ENCODE results near the gene SLC26A6.

The SLC26A6 gene

DNA sequence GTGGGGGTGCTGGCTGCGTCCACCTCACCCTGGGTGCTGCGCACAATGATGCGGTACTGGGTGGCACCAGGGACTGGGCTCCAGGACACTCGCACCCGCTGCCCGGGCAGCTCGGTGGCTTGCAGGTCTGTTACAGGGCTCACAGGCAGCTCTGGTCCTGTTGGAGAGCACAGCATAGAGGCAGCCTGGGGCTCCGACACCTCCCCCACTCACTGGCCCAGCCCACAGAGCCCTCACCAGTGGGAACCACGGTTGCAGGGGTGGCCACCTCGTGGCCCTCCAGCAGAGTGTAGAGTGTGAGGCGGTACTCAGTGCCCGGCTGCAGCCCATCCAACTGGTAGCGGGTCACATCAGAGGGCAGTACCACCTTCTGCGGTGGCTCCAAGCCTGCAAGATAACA lies 43.8 kb downstream of the SLC26A6 start:
- TF ChIP-seq ISL1 (CRISPR knock-in tag; IDR thresholded peaks at IDR 0.05), result no peak
- TF ChIP-seq TOX (CRISPR knock-in tag; IDR thresholded peaks at IDR 0.05; ENCODE audit: borderline replicate concordance), result no peak
- TF ChIP-seq SNAI2 (CRISPR knock-in tag; IDR thresholded peaks at IDR 0.05), result no peak
- no peak for TF ChIP-seq ZNF8 (CRISPR knock-in tag; IDR thresholded peaks at IDR 0.05)
- no peak for TF ChIP-seq BACH2 (CRISPR knock-in tag; IDR thresholded peaks at IDR 0.05; ENCODE audit: borderline replicate concordance)
- TF ChIP-seq ZNF565 (CRISPR knock-in tag; conservative IDR thresholded peaks at IDR 0.05; ENCODE audit: low read depth), result no peak

DNA sequence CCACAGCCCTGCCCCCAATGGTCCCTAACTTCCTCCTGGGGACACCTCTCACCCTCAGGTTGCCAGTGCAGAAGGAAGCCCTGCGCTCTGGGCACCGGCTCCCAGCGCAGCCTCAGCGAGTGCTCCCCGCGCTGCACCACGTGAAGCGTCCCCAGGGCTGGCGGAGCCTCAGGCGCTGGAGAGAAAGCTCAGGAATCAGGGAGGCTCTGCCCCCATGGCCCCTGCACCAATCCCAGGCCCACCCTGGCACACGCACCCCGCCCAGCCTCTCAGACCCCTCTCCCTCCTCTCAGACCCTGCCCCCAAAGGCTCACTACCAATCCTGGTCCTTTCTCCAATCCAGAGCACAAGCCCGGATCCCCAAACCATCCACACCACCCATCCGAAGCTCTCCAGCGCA lies 47.0 kb downstream of the SLC26A6 start:
- TF ChIP-seq TCF4 (CRISPR knock-in tag; IDR thresholded peaks at IDR 0.05; ENCODE audit: borderline replicate concordance) (no peak), BACH2 (CRISPR knock-in tag; IDR thresholded peaks at IDR 0.05; ENCODE audit: borderline replicate concordance) (no peak), ZFP30 (CRISPR knock-in tag; IDR thresholded peaks at IDR 0.05) (no peak), TOX (CRISPR knock-in tag; IDR thresholded peaks at IDR 0.05; ENCODE audit: borderline replicate concordance) (no peak), ZC3H10 (CRISPR knock-in tag; IDR thresholded peaks at IDR 0.05) (no peak), ZNF8 (CRISPR knock-in tag; IDR thresholded peaks at IDR 0.05) (no peak), ZFP3 (CRISPR knock-in tag; IDR thresholded peaks at IDR 0.05) (no peak), ESRRG (CRISPR knock-in tag; IDR thresholded peaks at IDR 0.05) (no peak), ZNF565 (CRISPR knock-in tag; conservative IDR thresholded peaks at IDR 0.05; ENCODE audit: low read depth) (no peak), ZNF70 (CRISPR knock-in tag; IDR thresholded peaks at IDR 0.05) (no peak)
- TF ChIP-seq, protein P1, sequence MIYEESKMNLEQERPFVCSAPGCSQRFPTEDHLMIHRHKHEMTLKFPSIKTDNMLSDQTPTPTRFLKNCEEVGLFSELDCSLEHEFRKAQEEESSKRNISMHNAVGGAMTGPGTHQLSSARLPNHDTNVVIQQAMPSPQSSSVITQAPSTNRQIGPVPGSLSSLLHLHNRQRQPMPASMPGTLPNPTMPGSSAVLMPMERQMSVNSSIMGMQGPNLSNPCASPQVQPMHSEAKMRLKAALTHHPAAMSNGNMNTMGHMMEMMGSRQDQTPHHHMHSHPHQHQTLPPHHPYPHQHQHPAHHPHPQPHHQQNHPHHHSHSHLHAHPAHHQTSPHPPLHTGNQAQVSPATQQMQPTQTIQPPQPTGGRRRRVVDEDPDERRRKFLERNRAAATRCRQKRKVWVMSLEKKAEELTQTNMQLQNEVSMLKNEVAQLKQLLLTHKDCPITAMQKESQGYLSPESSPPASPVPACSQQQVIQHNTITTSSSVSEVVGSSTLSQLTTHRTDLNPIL (CRISPR knock-in tag; IDR thresholded peaks at IDR 0.05; ENCODE audit: low read depth), result no peak
- TF ChIP-seq, protein P2, sequence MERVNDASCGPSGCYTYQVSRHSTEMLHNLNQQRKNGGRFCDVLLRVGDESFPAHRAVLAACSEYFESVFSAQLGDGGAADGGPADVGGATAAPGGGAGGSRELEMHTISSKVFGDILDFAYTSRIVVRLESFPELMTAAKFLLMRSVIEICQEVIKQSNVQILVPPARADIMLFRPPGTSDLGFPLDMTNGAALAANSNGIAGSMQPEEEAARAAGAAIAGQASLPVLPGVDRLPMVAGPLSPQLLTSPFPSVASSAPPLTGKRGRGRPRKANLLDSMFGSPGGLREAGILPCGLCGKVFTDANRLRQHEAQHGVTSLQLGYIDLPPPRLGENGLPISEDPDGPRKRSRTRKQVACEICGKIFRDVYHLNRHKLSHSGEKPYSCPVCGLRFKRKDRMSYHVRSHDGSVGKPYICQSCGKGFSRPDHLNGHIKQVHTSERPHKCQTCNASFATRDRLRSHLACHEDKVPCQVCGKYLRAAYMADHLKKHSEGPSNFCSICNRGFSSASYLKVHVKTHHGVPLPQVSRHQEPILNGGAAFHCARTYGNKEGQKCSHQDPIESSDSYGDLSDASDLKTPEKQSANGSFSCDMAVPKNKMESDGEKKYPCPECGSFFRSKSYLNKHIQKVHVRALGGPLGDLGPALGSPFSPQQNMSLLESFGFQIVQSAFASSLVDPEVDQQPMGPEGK (CRISPR knock-in tag; IDR thresholded peaks at IDR 0.05; ENCODE audit: borderline replicate concordance), result no peak
- TF ChIP-seq, protein P3, sequence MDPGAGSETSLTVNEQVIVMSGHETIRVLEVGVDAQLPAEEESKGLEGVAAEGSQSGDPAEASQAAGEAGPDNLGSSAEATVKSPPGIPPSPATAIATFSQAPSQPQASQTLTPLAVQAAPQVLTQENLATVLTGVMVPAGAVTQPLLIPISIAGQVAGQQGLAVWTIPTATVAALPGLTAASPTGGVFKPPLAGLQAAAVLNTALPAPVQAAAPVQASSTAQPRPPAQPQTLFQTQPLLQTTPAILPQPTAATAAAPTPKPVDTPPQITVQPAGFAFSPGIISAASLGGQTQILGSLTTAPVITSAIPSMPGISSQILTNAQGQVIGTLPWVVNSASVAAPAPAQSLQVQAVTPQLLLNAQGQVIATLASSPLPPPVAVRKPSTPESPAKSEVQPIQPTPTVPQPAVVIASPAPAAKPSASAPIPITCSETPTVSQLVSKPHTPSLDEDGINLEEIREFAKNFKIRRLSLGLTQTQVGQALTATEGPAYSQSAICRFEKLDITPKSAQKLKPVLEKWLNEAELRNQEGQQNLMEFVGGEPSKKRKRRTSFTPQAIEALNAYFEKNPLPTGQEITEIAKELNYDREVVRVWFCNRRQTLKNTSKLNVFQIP (CRISPR knock-in tag; IDR thresholded peaks at IDR 0.05; ENCODE audit: borderline replicate concordance, low read depth), result no peak
- TF ChIP-seq, protein P4, sequence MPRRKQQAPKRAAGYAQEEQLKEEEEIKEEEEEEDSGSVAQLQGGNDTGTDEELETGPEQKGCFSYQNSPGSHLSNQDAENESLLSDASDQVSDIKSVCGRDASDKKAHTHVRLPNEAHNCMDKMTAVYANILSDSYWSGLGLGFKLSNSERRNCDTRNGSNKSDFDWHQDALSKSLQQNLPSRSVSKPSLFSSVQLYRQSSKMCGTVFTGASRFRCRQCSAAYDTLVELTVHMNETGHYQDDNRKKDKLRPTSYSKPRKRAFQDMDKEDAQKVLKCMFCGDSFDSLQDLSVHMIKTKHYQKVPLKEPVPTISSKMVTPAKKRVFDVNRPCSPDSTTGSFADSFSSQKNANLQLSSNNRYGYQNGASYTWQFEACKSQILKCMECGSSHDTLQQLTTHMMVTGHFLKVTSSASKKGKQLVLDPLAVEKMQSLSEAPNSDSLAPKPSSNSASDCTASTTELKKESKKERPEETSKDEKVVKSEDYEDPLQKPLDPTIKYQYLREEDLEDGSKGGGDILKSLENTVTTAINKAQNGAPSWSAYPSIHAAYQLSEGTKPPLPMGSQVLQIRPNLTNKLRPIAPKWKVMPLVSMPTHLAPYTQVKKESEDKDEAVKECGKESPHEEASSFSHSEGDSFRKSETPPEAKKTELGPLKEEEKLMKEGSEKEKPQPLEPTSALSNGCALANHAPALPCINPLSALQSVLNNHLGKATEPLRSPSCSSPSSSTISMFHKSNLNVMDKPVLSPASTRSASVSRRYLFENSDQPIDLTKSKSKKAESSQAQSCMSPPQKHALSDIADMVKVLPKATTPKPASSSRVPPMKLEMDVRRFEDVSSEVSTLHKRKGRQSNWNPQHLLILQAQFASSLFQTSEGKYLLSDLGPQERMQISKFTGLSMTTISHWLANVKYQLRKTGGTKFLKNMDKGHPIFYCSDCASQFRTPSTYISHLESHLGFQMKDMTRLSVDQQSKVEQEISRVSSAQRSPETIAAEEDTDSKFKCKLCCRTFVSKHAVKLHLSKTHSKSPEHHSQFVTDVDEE (CRISPR knock-in tag; IDR thresholded peaks at IDR 0.05), result no peak
- ATAC-seq, result no peak

More for the DNA sequence above, 43.8 kb downstream of the SLC26A6 start:
- ATAC-seq, result no peak

DNA sequence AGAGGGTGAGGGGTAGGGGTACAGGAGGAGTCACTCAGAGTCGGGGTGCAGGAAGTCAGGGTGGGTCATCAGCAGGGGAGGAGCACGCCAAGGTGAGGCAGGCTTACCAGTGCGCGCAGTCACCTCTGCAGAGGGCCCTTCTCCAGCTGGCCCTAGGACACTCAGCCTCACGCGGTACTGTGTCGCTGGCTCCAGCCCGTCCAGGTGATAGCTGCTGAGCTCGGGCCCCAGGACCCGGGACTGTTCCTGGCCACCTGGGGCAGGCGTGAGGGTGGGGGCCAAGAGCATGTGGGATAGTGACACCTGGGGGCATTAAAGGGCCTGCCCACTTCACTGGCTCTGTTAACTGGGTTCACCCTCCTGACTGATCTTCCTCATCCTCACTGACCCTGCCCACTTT lies 47.6 kb downstream of the SLC26A6 start:
- TF ChIP-seq ZC3H10 (CRISPR knock-in tag; IDR thresholded peaks at IDR 0.05), result no peak
- TF ChIP-seq, protein P1 (CRISPR knock-in tag; IDR thresholded peaks at IDR 0.05; ENCODE audit: low read depth), result no peak
- TF ChIP-seq ARNTL (CRISPR knock-in tag; IDR thresholded peaks at IDR 0.05; ENCODE audit: borderline replicate concordance, low read depth), result no peak
- TF ChIP-seq ZFP30 (CRISPR knock-in tag; IDR thresholded peaks at IDR 0.05), result no peak
- no peak for TF ChIP-seq ZFP3 (CRISPR knock-in tag; IDR thresholded peaks at IDR 0.05)
- no peak for ATAC-seq

DNA sequence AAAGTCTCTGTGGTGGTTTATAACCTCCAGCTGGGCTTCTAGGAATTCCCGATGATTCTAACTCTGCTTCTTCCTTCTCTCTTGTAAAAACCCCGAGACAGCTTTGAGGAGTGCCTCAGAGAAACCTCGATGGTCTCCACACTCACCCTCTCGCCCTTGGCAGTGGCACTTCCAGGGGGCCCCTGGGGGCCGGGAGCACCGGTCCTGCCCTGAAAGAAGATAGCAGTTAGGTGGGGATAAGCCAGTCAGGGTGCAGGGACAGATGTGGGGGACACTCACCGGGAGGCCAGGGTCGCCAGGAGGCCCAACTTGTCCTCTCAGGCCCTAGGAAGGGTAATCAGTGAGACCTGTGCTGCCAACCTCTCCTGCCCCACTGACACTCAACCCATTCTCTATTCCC lies 49.9 kb downstream of the SLC26A6 start:
- no peak for TF ChIP-seq ARNTL (CRISPR knock-in tag; IDR thresholded peaks at IDR 0.05; ENCODE audit: borderline replicate concordance, low read depth)
- no peak for TF ChIP-seq GLIS3 (CRISPR knock-in tag; IDR thresholded peaks at IDR 0.05)
- TF ChIP-seq ESRRG (CRISPR knock-in tag; IDR thresholded peaks at IDR 0.05), result no peak
- TF ChIP-seq, protein P2 (CRISPR knock-in tag; IDR thresholded peaks at IDR 0.05; ENCODE audit: borderline replicate concordance), result no peak
- TF ChIP-seq PPARA (CRISPR knock-in tag; IDR thresholded peaks at IDR 0.05; ENCODE audit: borderline replicate concordance), result no peak
- no peak for TF ChIP-seq ZFP3 (CRISPR knock-in tag; IDR thresholded peaks at IDR 0.05)
- TF ChIP-seq ZNF565 (CRISPR knock-in tag; conservative IDR thresholded peaks at IDR 0.05; ENCODE audit: low read depth), result no peak
- TF ChIP-seq ZNF8 (CRISPR knock-in tag; IDR thresholded peaks at IDR 0.05), result no peak
- TF ChIP-seq, protein P5, sequence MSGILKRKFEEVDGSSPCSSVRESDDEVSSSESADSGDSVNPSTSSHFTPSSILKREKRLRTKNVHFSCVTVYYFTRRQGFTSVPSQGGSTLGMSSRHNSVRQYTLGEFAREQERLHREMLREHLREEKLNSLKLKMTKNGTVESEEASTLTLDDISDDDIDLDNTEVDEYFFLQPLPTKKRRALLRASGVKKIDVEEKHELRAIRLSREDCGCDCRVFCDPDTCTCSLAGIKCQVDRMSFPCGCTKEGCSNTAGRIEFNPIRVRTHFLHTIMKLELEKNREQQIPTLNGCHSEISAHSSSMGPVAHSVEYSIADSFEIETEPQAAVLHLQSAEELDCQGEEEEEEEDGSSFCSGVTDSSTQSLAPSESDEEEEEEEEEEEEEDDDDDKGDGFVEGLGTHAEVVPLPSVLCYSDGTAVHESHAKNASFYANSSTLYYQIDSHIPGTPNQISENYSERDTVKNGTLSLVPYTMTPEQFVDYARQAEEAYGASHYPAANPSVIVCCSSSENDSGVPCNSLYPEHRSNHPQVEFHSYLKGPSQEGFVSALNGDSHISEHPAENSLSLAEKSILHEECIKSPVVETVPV (CRISPR knock-in tag; IDR thresholded peaks at IDR 0.05), result no peak
- no peak for TF ChIP-seq TCF4 (CRISPR knock-in tag; IDR thresholded peaks at IDR 0.05; ENCODE audit: borderline replicate concordance)
- no peak for TF ChIP-seq RARB (CRISPR knock-in tag; IDR thresholded peaks at IDR 0.05)
- TF ChIP-seq OSR1 (CRISPR knock-in tag; IDR thresholded peaks at IDR 0.05), result no peak
- no peak for TF ChIP-seq SNAI2 (CRISPR knock-in tag; IDR thresholded peaks at IDR 0.05)
- ATAC-seq, result no peak
